NOMO-1 (cell line): ENCODE measurements around the gene EN2.

Experiments
- DNase-seq, 2 experiments: peaks; one replicate each; lab custom pipeline; 2025; ENCODE audit not compliant: unreplicated experiment in 2 of 2; lab: John Stamatoyannopoulos, UW

The EN2 gene

DNA sequence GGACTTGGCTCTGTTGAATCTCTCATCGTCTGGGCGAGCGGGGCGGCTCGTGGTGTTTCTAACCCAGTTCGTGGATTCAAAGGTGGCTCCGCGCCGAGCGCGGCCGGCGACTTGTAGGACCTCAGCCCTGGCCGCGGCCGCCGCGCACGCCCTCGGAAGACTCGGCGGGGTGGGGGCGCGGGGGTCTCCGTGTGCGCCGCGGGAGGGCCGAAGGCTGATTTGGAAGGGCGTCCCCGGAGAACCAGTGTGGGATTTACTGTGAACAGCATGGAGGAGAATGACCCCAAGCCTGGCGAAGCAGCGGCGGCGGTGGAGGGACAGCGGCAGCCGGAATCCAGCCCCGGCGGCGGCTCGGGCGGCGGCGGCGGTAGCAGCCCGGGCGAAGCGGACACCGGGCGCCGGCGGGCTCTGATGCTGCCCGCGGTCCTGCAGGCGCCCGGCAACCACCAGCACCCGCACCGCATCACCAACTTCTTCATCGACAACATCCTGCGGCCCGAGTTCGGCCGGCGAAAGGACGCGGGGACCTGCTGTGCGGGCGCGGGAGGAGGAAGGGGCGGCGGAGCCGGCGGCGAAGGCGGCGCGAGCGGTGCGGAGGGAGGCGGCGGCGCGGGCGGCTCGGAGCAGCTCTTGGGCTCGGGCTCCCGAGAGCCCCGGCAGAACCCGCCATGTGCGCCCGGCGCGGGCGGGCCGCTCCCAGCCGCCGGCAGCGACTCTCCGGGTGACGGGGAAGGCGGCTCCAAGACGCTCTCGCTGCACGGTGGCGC lies at the start of gene EN2:
EN2 (plus strand) TSS at position 19 of the 767 bp plus-strand sequence; CDS start at position 268, 249 bp downstream.
- DNase-seq = no peak

DNA sequence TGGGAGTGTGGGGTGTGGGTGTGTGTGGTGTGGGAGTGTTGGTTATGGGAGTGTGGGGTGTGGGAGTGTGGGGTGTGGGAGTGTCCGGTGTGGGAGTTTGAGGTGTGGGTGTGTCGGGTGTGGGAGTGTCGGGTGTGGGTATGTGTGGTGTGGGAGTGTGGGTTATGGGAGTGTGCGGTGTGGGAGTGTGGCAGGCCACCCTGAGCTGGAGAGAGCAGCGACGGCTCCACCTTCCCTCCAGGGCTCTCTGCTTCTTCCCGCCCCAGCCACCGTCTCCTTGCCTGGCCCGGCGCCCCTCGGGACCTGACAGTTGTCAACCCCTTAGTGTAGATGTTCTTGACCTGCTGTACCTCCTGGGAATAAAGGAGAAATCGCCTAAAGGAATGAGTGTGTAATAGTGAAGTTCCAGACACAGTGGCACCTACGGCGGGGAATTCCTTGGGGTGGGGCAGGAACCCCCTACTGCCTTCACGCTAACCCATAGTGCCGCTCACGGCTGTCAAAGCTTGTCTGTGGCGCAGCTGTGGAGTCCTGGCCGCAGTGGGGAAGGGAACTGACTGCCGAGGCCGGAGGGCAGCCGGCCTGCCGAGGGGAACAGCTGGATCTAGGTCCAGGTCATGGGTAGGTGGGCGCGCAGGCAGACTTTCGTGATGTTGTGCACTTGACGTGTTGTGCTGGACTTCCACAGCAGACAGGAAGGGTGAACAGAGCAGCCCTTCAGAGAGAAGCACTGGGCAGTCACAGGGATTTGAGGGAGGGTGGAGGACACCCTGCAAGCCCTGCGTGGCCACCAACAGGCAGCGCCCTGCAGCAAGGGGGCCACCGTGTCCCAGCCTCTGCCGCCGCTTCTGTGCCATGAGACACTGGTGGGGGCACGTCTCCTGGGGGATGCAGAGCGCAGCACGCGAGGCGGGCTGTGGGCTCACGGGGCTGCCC lies 49.0 kb upstream of the EN2 start:
- DNase-seq = no peak

DNA sequence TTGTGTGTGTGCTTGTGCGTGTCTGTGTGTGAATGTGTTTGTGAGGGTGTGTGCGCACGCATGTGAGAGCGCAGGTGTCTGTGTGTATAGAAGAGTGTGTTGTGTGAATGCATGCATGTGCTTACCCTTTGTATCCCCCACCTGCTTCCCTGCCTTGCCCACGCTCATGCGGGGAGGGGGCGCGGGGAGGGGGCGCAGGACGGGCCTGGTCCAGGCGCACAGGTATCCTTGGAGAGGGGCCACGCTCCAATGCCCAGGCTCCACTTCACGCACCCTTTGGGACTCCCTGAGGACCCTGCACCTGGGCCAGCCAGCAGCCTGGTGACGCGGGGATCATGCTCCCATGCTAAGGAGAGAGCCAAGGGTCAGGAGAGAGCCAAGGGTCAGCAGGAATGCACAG lies 47.9 kb upstream of the EN2 start:
- no peak for DNase-seq

DNA sequence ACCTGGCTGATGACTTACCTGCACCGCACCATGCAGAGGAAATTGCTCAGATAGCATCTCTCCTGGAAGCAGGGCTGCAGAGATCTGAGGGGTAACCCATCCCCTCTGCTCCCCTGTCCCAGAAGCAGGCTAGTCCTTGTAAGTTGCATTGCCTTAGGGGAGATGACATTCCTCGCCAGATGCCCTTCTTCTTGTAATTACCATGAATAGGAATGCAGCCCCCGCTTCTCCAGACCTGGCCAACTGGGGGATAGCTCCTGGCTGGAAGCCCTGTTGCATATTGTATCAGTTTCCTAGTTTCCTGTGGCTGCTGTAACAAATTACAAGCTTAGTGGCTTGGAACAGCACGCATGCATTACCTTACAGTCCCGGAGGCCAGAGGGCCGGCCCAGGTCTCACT lies 47.5 kb upstream of the EN2 start:
- DNase-seq = no peak

DNA sequence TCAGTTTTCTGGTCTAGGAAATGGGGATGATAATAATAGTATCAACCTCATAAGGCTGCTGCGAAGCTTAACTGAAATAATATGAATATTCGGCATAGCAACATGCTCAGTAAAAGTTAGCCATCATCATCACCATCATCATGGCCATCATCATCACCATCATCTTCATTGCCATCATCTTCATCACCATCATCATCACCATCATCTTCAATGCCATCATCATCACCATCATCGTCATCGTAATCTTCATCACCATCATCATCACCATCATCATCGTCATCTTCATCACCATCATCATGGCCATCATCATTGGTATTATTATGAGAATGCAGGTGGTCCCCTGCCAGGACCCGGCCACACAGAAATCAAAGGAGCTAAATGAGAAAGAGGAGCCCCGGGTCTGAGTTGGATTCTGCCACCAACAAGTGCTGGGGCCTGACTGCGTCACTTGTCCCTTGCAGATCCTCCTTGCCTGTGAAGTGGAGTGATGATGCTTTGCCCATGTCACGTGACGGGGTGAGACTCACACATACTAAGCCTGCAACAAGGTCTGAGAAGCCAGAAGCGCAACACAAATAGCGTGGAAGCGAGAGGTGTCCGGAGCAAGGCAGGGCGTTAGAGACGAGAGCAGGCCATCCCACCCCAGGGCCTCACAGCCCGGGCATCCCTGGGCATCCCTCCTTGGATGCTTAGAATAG lies 46.1 kb upstream of the EN2 start:
- DNase-seq = no peak

DNA sequence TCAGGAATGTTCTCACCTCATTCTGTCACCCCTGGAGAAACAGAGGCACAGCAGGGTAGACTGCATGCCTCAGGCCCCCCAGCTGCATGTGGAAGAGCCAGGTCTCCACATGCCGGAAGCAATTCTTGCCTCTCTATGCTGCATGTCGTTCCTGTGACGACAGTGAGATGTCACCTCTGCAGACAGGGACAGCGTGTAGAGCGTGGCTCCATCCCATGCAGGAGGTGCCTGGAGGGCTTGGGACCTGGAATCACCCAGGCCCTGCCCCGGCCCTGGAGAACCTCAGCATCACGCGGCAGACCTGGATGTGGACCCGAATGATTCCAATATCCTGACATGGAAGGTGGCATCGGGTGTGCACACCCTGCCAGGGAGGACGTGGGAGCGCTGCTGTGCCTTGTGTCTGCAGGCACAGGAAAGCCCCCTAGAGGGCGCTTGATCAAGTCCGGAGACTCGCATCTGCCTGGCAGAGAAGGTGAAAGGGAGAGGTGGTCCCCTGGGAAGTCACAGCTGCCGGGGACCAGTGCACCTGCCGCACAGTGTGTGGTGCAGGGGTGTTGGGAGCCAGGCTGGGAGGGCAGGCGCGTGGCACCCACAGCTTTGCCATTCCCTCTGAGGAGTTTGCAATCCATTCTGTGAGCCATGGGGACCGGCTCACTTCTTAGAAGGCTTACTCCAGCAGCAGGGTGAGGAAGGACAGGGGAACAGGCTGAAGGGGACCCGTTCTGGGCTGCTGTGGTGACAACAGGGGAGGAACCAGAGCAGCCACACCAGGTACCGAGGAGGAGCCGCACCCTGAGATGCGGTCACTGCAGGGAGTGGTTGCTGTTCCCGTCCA lies 45.3 kb upstream of the EN2 start:
- DNase-seq = no peak

DNA sequence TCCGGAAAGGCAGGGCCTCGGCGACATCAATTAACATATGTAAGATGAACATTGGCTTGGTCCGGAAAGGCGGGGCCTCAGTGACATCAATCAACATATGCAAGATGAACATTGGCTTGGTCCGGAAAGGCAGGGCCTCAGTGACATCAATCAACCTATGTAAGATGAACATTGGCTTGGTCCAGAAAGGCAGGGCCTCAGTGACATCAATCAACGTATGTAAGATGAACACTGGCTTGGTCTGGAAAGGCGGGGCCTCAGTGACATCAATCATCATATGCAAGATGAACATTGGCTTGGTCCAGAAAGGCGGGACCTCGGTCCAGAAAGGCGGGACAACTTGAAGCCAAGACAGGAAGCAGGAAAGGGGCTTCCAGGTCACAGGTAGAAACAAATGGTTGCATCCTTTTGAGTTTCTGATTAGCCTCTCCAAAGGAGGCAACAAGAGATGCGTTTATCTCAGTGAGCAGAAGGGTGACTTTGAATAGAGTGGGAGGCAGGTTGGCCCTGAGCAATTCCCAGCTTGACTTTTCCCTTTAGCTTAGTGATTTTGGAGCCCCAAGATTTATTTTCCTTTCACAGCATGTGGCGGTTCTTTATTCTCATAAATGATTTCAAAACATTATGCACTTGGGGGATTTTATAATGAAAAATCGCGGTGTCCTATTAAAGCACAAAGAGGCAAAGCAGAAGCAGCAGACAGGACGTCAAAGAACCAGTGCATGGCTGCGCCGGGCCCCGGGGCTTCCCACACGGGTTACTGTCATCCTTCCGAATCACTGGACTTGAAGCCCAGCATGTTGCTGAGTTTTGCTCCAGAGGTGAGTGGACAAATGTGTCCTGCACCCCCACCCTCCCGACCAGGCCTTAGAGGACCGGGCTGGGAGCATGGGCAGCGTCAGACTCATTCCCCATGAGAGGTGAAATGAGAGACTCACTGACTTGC lies 43.1 kb upstream of the EN2 start:
- no peak for DNase-seq

DNA sequence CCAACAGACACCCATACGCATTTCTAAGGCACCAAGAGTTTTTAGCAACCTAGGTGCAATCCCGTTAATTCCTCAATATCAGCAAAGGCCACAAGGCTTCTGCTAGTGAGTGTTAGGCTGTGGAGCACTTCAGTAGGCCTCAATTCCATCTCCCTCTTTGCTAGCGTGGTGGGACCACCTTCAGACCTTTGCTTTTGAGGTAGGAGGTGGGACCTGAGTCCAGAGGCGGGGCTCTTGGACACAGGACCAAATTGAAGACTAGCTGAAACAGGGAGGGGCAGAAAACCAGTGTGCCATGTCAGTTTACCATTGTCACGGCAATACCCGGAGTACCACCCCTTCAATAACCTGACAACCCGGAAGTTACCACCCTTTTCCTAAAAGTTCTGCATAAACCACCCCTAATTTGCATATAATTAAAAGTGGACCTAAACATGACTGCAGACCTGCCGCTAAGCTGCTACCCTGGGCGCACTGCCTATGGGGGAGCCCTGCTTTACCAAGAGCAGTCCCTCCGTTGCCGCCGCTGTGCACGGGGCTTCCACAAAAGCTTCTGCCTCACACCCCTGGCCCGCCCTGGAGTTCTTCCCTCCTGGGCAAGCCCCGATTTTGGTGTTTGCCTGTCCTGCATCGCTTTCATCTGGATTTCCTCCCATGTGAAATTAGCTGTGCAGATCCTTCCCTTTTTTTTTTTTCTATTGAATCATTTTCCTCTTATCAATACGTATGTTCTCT lies 41.1 kb upstream of the EN2 start:
- DNase-seq = no peak

DNA sequence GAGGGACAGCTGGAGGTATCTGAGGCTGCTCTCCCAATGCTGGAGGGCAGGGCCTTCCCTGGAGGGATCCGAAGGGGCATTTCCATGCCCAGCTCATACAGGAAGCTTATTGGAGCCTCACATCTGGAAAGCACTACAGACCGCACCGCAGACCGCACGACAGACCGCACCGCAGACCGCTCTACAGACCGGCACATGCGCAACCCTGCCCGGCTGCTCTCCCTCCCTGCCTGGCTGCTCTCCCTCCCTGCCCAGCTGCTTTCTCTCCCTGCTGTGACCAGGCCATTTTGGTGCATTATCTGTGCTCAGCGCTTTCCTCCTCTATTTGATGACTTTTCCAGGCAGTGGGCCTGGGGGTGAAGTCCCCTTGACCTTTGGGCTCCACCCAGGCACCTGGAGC lies 39.6 kb upstream of the EN2 start:
- DNase-seq = no peak

DNA sequence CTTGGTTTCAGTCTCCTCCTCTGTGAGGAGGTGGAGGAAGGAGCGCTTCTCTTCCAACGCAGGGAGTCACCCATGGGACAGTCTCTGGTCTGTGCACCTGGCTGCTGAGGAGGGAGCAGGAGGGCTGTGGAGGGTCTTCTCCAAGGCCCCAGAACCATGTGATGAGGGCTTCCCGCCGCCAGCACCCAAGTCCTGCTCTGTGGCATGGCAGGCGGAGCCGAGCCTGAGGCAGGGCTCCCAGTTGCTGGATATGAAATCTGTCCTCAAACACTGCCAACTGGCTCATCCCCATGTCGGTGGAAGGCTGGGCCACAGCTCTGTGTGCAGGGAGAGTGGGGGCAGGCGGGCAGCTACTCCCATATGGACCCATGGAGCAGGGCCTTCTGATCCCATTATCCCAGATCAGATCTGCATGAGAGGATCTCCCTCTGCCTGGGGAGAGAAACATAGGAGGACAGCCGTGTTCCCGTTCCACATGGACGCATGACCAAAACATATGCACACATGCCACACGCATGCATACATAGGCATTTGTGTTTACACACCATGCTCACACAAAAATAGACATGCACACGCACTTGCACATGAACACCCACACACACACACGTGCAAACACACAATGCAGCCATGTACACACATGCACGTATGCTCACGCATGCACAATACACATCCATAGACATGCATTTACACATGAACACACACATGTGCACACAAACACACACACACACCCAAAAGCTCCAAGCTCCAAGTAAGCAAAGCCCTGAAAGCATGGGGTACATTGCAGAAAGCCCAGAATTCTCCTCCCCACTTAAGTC lies 38.8 kb upstream of the EN2 start:
- no peak for DNase-seq

DNA sequence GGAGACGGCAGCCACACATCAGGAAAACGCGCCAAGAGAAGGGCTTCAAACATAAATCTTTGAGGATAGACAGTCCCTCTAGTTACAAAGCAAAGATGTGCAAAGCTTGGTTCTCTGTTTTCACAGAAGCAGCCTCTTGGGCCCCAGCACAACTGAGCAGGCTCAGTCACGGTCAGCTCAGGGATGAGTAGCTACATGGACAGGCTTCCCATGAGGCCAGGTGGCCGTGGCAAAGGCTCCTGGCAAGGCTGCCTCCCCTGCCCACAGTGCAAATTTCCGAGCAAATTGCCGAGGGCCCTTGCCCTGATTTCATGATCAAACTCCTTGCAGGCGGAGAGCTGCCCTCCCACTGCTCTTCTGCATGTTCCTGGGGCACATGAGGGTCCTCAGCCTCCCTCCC lies 37.8 kb upstream of the EN2 start:
- DNase-seq = no peak

DNA sequence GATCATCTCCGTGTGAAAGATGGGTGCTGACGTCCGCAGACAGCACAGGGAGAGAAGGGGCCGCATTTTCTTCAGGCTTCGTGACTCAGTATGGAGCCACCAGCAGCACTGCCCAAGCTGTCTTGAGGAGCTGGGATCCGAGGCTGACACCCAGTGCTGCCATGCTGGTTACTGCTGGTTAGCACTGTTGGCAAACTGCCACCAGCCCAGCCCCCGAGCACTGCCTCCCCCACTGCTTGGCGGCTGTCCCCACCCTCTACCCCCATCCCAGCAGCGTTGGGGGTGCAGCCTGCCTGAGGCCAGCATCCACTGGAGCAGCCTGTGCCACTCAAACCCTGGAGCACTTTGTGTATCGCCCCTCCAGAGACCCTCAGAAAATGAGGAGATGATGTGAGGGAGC lies 35.8 kb upstream of the EN2 start:
- DNase-seq = no peak

DNA sequence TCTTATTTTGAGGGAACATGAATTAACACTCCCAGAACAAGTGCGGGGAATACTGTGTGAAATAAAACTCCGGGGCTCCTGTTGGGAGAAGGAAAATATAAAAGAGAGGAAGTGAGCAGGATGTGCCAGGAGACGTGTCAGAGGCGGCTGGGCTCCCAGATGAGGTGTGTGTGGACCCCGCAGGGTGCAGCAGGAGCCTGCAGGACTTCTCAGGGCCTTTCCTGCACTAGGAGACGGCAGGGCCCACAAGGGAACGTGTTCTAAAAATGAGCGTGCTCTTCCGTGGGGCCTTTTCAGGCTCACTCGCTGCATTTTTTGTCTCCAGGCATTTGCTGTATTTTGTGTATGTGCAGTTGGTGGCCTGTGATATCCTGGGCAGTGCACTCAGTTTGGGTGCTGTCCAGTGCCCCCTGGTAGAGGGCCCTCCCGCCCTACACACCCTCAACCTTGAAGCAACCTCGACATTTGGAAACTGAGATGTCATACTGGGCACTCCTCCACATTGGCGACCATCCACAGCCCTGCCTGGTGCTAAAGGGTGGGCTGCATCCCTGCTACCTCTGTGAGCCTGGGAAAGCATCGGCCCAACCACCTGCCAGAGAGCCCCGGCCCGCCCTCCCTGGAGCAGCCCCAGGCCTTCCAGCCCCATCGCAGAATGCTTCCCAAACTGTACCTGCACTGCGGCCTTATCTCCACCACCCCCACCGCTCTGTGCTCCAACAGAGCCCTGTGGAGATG lies 35.2 kb upstream of the EN2 start:
- DNase-seq = no peak

DNA sequence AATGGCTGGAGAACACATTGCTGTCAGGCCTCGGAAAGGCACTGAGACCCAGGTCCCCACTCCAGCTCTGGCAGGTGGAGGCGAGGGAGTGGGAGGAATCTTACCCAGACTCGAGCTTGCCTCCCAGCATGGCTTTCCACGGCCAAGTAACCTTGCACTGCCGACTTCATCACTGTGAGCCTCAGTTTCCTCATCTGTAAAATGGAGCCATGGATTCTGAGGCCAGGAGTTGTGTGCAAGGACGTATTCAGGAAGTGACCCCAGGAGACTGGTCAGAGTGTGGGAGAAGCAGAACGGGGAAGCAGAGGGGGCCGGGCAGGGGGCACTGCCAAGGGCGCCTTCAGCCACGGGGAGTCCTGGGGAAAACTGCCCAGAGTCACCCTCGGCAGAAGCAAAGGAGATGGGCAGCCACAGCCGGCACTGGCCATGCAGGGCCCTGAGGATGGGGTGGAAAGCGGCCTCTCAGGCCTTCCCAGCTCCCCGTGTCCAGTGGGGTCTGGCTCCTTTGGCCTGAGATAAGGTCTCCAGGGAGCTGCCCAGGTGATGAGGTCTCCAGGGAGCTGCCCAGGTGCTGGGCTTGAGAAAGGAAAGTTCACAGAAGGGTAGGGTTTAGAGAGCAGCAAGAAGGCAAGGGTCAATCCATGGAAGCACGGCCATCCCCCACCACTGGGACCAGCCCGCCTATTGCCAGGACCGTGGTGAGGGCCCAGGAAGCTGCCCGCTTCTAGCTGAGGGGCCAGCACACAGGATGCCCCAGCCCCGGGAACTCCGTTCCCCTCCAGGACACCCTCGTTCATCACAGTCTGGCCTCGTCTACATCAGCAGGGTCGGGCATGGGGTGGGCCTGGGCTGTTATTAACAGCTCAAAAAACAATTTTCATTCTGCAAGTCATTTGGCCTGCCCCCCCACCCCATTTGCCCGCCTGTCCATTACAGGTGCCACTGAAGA lies 34.3 kb upstream of the EN2 start:
- DNase-seq = no peak

DNA sequence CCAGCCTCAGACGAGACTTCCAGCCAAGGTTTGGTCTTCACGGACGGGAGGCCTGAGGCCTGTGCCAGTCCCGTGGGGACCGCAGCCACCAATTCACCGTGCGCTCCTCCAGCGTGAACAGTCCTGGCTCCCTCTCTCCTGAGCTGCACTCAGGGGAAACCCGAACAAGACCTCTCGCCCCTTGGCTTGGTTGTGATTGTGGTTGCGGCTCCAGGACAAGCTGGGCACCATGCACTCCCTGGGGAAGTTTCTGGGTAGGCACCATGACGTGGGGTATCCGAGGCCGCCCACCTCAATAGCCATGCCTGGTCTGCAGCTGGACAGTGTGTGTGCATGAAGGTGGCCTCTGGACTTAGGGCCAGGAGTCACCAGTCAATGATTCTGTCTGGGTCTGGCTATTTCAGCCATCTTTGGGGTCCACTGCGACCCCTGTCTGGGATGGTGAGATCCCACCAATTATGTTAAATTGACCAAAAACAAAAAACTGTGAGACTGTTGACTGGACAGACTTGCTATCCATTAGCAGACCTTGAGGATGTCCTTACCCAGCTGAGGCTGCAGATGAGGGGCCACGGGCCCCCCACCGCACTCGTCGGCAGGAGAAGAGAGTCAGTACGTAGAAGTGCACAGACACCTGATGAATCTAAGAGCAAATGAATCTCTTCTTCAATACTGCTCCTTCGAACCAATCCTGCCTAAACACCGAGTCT lies 33.5 kb upstream of the EN2 start:
- no peak for DNase-seq

DNA sequence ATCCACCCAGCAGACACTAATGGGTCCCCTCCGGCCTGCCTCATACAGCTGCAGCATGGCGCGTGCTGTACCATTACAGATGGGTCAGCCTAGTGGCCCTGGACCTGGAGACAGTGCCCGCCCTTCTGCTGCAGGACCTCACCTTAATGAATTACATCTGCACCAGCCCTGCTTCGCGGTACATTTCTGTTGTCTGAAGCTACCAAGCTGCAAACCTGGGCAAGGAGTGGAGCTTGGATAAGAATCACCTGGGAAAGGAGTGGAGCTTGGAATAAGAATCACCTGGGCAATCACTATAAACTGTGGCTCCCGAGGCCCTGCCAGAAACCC lies 33.0 kb upstream of the EN2 start:
- no peak for DNase-seq
